HG03108 (cell line): ENCODE measurements around the gene CSTPP1.
A peak's percentile ranks its signal among the peaks of the same experiment; 100 is the strongest.
"Not testable (repeated sequence)": the region's sequence is repeated elsewhere in the genome, so short reads cannot be mapped to it uniquely, and the experiment has no call there.

Experiments
- ATAC-seq: cut with Tn5 transposase; IDR thresholded peaks from one replicate; pipeline ENCODE4 v1.9.1; 2021; ENCODE audit warnings: moderate library complexity; ENCODE audit not compliant: unreplicated experiment

The CSTPP1 gene

DNA sequence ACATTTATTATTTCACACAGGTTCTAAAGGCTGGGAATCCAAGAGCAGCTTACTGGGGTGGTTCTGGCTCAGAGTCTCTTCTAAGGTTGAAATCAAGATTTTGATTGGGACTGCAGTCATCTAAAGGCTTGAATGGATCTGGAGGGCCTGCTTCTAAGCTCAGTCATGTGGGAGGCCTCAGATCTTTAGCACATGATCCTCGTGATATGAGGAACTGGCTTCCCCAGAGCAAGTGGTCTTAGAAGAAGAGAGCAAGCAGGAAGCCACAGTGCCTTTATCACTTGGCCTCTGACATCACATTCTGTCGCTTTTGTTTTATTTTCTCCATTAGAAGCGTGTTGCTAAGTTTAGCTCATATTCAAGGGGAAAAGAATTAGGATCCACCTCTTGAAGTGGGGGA lies 151.2 kb downstream of the CSTPP1 start:
- no peak for ATAC-seq

DNA sequence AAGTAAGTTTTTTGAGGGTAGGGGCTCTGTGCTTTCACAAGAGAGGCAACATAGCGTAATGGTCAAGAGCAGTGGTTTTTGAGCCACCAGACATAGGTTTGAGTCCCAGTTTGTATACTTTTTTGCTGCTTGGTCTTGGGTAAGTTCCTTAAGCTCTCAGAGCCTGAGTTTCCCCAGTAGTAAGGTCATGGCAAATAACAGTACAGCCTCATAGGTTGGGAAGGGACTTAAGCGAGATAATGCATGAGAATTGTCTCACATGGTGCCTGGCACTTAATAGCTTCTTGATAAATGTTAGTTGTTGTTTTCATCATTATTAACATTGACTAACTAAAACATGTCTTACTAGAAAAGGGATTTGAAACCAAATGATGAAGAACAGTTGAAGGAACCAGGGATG lies 157.0 kb downstream of the CSTPP1 start:
- ATAC-seq, result no peak

DNA sequence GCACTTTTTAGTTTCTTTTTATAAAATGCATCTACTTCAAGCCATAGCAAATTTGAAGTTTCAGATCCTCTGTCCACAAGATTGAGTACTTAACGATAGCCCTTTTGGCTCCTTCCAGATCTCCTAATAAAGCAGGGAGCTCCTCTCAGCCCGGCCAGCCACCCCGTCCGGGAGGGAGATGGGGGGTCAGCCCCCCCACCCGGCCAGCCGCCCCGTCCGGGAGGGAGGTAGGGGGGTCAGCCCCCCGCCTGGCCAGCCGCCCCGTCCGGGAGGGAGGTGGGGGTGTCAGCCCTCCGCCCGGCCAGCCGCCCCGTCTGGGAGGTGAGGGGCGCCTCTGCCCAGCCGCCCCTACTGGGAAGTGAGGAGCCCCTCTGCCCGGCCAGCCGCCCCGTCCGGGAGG lies 160.3 kb downstream of the CSTPP1 start:
- not testable (repeated sequence) for ATAC-seq

DNA sequence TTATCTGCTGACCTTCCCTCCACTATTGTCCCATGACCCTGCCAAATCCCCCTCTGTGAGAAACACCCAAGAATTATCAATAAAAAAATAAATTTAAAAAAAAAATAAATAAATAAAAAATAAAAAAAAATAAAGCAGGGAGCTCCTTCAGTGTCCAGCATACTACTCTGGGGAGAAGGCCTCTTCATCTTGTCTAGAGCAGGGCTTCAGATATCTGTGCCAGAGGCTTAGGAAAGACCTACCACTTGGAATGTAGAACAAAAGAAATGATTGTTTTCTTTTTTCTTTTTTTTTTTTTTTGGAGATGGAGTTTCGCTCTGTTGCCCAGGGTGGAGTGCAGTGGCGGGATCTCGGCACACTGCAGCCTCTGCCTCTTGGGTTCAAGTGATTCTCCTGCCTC lies 161.7 kb downstream of the CSTPP1 start:
- not testable (repeated sequence) for ATAC-seq

DNA sequence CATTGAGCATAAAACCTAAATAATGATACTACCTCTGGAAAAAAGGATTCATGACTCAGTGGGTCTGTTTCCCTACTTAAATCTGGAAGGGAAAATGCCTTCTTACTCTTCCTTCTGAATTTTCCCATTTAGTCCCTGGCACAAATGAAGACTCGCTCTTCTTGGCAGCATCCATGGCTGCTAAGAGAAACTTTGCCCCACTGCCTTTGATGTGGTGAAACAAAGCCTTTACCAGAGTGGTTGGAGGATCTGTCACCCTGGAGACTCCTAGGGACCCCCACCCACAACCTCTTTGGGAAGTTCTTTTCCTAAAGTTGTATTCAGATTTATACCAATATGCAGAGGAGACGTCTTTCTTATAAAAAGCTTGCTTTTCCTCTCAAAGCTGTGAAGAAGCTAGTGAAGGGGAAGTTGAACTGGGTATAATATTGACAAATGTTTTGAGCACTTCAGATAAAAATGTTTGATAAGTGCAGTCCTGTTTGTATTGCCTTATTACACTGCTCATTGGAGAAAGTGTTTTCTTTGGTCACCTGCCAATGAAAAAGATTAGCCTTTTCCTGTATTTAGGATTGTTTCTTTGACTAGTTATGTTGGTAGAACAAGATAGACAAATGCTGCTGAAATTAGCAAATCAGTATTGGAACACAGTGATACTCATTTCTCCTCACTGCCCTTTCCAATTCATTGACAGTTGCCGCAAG lies 162.8 kb downstream of the CSTPP1 start:
- ATAC-seq, result no peak

DNA sequence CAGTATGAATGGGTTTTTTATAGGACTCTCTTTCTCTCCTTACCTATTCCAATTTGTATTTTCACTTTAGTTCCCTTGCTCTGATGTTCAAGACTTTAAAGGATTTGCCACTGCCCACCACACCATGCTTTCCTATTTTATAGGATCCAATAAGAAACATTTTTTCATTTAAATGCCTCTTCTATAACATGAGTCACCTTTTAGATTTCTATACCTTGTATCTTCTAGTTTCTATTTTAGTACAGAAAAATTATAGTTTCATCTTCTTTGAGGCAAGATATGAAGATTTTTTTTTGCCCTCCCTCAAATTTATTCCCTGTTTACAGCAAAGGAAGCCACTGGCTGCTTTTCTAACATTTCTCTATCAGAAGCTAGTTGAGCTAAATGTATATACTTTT lies 163.4 kb downstream of the CSTPP1 start:
- no peak for ATAC-seq

DNA sequence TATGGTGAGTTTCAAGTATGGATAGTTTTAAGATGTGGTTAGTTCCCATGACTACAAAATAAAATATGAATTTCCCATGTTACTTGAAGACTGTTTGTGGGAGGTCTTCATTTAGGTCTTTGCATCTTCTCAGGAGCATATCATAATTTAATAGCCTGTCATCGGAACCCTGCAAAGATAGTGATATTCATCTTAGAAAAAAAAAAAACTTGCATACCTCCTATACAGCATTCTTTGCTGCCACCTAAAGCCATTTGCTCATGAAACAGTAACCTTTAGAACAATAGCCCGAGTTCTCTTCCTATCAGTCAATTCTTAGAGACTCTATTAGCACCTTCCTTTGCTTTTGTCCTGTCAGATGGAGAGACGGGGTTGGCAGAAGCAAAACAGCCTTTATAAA lies 164.8 kb downstream of the CSTPP1 start:
- ATAC-seq, result no peak

DNA sequence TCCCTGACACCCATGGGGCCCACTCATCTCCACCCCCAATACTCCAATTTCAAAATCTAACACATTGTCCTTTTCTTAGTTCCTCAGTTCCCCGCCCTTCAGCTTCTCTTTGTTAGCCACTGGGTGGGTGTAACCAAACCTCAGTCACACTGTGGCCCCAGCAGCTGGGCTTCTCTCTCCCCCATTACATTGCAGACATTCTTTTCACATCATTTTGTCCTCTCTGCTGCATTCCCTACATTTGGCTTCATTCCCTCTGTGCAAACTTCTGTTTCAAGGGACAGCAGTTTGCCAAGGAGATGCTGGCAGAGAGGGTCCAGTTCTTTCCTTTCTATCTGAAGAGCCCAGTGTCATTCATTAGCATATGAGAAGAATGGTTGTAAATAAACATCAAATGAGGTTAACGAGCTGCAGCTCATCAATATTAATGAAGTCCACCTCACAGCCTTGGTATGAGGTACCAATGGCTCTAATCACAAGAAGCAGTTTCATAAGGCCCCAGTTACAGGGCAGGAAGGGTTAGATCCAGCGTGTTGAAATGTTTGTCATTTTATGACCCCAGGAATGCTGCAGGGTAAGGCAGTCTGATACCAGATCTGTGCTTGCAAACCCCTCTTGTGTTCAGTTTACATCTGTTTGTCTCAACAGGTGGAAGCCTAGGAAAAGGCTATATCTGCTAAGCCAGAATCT lies 167.8 kb downstream of the CSTPP1 start:
- ATAC-seq, result no peak

DNA sequence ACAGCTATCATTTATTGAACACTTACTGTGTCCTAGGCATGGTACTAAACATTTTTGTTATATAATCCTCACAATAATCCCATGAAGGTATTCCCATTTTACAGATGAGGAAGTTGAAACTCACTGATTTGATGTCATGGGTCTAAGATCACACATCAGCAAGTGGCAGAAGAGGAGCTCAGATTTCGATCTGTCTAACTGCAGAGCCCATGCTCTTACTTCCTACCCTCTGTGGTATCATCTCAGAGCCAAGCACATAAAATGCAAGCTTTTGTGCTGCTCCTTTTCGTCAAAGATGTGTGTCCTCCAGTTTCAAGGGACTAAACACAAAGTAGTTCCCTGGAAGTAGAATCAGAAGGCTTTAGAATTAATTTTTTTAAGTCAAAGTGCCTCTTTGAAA lies 169.0 kb downstream of the CSTPP1 start:
- ATAC-seq, result no peak

DNA sequence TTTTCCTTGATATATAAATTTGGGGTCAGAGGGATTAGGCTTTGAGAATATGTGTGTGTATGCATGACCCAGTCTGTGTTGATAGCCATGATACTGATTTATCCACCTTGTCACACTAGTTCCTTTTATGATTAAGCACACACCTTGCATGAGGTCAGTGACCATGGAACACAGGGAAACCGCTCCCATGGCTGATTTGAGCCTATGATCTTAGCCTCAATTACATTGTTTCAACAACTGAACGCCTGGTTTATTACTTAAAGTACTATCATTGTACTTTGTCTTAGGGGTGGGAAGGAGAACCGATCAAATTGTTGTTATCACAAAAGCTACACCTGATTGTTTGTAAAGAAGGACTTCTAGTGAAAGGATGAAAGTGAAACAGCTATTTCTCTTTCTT lies 169.4 kb downstream of the CSTPP1 start:
- no peak for ATAC-seq

DNA sequence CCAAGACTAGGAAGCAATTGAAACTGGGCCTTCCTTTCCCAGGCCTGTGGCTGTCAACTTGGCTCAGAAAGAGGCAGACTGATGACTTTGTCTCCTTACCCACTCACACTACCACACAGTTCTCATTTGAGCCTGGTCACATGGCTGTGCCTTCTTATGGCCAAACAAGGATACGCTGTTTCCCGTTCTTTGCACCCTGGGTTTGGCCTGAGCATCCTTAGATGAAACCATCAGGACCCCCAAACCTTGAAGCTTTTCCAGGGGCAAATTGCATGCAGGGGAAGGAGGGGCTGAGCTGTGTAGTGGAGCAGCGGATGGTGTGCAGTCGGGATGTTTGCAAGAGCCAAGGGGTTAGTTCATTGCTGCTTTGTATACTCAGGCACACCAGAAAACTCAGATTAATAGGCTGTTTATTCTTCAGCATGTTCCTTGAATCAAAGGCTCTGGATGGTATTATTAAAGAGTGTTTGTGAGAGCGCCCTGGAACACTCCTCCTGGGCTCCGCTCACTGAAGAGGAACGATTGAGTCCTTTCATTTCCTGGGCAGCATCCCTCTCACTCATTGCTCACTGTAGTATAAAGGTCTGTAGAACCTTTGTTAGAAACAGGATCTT lies 170.3 kb downstream of the CSTPP1 start:
- no peak for ATAC-seq

DNA sequence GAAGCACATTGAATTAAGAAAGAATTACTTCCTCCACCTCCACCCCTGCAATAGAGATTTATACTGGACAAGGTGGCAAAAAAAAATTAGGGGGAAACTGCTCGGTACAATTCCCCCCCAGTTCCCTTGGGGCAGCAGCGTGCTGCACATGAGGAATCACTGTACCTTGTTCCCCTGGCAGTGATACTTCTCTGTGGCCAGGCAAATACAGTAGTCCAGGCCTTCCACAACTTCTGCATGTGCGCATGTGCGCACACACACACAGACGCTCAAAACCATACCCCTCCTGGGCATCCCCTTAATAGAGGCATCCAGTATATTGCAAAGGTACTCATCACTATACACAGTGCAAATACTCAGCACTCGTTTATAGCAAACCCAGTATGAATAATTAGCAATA lies 171.2 kb downstream of the CSTPP1 start:
- no peak for ATAC-seq

DNA sequence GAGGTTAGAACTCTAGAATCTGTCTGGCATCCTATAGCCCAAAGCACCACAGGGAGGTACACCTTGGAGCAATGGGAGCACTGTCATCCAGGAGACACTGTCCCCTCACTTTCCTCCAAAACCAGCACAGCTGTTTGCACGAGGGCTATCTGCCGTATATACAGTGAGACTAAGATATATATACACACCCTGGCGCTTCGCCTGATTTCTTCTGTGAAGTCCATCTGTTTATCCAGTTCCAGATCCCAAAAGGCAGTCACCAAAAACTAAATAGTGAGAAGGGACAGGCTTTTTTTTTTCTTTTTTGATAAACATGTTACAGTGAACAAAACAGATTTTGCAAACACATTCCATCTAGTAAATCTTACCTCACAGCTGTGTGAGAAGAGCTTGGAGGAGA lies 171.7 kb downstream of the CSTPP1 start:
- no peak for ATAC-seq

DNA sequence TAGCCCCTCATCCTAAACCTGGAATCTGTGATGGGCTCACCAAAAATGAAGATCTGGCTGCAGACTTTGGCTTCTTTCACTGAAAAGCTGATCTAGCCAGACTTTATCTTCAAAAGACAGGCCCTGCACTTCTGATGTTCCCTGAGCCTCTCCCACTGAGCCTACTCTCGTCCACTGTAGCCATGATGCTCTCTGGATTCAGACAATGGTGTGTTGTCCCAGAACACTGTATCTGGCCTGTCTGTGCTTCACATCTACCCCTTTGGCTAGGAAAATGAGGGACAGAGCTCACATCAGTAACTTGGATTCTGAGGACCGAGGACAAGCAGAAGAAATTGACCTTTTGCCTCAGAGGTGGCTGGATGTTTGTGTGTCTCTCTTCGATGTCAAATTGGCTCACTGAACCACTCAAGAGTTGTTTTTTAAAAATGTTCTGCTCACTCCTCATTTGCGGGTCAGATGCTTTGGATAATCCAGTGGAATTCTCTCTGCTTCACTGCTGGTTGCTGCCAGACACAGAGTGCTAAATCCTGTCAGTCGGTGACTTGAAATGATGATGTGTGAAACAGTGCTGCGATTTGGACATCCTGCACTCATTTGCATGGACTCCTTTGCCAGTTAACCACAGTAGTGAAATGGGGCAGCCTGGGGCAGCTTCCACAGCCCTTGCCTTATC lies 172.6 kb downstream of the CSTPP1 start:
- peak; percentile 46 for ATAC-seq

DNA sequence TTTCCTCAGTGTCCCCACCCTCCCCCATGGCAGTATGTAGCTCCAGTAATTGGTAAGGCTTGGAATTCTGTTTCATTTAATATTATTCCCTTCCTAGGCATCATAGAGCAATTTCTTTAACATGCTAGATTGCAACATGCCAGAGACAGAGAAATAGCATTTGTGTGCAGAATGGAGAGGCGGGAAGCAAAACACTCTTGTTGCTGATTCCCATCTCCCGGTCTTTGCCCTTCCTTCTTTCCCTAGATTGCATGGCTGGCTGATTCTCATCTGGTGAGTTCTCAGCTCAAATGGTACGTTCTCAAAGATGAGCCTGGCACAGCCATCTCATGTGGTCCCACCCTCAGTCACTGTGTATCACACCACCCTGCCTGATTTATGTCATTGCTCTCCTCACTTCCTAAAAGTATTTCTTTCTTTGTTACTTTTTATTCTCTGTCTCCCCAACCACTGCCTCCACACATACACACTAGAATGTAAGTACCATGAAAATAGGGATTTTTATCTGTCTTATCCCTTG lies 173.2 kb downstream of the CSTPP1 start:
- ATAC-seq, result no peak

DNA sequence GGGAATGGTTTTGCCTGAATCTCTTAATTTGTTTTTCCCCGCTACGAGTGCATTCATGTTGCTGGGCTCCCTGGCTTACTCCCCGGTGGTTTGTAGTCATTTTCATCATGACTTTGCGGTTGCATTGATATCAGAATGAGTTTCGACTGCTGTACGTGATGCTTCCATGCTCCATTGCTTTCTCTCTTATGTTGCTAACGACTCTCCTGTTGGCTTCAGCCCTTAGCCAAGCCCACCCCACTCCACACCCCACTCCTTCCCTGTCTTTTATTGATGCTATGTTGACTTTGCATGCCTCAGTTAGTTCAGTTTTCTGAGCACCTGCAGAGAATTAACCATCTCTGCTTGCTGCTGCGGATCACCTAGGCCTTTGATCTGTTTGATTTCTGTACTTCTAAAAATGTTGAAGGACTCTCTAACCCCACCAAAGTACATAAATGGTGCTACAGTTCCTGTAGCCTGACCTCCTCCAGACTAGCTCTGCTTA lies 174.8 kb downstream of the CSTPP1 start:
- ATAC-seq, result peak; percentile 78

DNA sequence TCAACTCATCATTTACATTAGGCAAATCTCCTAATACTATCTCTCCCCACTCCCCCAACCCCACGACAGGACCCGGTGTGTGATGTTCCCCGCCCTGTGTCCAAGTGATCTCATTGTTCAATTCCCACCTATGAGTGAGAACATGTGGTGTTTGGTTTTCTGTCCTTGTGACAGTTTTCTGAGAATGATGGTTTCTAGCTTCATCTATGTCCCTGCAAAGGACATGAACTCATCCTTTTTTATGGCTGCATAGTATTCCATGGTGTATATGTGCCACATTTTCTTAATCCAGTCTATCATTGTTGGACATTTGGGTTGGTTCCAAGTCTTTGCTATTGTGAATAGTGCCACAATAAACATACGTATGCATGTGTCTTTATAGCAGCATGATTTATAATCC lies 176.4 kb downstream of the CSTPP1 start:
- ATAC-seq, result not testable (repeated sequence)

DNA sequence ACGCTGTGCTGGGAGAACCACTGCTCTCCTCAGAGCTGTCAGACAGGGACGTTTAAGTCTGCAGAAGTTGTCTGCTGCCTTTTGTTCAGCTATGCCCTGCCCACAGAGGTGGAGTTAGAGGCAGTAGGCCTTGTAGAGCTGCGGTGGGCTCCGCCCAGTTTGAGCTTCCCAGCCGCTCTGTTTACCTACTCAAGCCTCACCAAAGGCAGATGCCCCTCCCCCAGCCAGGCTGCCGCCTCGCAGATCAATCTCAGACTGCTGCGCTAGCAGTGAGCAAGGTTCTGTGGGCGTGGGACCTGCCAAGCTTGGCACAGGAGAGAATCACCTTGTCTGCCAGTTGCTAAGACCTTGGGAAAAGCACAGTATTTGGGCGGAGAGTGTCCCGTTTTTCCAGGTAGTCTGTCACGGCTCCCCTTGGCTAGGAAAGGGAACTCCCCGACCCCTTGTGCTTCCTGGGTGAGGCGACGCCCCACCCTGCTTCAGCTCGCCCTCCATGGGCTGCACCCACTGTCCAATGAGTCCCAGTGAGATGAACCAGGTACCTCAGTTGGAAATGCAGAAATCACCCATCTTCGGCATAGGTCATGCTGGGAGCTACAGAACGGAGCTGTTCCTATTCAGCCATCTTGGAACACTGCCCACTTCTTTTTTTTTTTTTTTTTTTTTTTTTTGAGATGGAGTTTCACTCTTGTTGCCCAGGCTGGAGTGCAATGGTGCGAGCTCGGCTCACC lies 182.6 kb downstream of the CSTPP1 start:
- ATAC-seq, result not testable (repeated sequence)

DNA sequence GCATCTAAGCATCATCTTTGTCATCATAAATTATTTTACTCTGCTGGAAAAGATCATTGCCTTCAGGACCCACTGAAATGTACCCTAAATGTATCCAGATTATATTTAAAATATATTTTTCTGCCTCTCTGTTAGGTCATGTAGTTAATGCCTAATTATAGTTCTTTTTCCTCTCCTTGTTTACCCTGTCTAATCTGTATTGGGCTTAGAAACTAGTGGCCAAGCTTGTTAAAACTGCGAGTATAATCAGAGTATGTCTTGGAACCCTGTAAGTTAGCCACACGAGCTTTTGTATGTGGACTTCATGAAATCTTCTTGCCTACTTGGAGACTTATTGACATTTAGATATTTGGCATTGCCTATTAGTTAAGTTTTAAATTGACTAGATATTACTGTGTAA lies 184.5 kb downstream of the CSTPP1 start:
- no peak for ATAC-seq

DNA sequence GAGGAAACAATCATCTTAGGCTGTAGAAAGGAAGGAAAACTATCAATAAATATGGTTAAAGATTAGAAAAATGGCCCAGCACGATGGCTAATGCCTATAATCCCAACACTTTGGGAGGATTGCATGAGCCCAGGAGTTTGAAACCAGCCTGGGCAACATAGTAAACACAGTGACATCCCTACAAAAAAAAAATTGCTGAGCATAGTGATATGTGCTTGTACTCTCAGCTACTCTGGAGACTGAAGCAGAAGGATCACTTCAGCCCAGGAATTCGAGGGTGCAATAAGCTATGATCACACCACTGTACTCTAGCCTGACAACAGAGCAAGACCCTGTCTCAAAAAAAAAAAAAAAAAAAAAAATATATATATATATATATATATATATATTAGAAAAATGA lies 185.2 kb downstream of the CSTPP1 start:
- ATAC-seq, result no peak

DNA sequence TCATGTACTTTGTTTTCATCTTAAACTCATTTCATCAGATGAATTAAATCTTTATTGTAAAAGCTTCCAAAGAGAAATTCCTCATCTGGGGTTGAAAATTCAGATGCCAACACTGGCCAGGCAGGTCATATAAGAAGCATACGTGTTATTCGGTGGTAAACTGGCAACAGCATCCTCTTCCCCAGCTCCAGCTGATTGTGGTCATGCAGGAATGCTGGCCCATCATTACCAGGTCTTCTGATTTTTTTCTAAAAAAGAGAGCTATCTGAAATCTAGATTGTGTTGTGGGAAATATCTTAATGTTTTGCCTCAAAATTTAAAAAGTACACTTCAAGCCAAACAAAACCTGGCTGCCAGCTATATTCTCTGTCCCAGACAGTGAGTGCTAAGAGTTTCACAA lies 186.5 kb downstream of the CSTPP1 start:
- ATAC-seq, result no peak
